HepG2 (cell line): ENCODE results near the gene TMEM62.

ENCODE experiments used
- ZFY ChIP-seq: sonication (generic); formaldehyde crosslinking; IDR thresholded peaks from 2 replicates; pipeline ENCODE4 v1.4.0; 2020; ENCODE audit warnings: missing genetic modification reagents
- ZKSCAN8 ChIP-seq: IDR thresholded peaks from 2 replicates; pipeline ENCODE4 v1.6.1; 2016; ENCODE audit warnings: borderline replicate concordance, missing genetic modification reagents, missing compliant biosample characterization
- ZNF580 ChIP-seq: IDR thresholded peaks from 2 replicates; pipeline ENCODE4 v1.6.1; 2016; ENCODE audit warnings: low read depth, borderline replicate concordance
- ZNF597 ChIP-seq: sonication (generic); formaldehyde crosslinking; IDR thresholded peaks from 2 replicates; pipeline ENCODE4 v1.5.0; 2020; ENCODE audit warnings: missing genetic modification reagents

- TF ChIP-seq ZNF580 (CRISPR knock-in tag) (no peak), ZKSCAN8 (CRISPR knock-in tag) (no peak), ZNF597 (CRISPR knock-in tag) (no peak), ZFY (CRISPR knock-in tag) (no peak)
Measured at GRCh38 chr15:43100971-43101370, 32.4 kb upstream of the TMEM62 start.
